AG10803 (cell line): ENCODE data around the gene TENT4B.
A peak's percentile ranks its signal among the peaks of the same experiment; 100 is the strongest.

ENCODE experiments used
- DNase-seq: peaks from one replicate; pipeline ENCODE4 v3.0.0; 2010; ENCODE audit warnings: low read depth
- H3K4me3 ChIP-seq: 2 replicates; pipeline ENCODE4 v1.5.1; 2011; ENCODE audit warnings: mild to moderate bottlenecking, low read length, control low read depth
- TF ChIP-seq, protein P1 (sequence below): conservative IDR thresholded peaks from 2 replicates; pipeline ENCODE4 v1.5.1; 2011; ENCODE audit warnings: mild to moderate bottlenecking, low read length, control low read depth, inconsistent platforms

TENT4B gene

DNA sequence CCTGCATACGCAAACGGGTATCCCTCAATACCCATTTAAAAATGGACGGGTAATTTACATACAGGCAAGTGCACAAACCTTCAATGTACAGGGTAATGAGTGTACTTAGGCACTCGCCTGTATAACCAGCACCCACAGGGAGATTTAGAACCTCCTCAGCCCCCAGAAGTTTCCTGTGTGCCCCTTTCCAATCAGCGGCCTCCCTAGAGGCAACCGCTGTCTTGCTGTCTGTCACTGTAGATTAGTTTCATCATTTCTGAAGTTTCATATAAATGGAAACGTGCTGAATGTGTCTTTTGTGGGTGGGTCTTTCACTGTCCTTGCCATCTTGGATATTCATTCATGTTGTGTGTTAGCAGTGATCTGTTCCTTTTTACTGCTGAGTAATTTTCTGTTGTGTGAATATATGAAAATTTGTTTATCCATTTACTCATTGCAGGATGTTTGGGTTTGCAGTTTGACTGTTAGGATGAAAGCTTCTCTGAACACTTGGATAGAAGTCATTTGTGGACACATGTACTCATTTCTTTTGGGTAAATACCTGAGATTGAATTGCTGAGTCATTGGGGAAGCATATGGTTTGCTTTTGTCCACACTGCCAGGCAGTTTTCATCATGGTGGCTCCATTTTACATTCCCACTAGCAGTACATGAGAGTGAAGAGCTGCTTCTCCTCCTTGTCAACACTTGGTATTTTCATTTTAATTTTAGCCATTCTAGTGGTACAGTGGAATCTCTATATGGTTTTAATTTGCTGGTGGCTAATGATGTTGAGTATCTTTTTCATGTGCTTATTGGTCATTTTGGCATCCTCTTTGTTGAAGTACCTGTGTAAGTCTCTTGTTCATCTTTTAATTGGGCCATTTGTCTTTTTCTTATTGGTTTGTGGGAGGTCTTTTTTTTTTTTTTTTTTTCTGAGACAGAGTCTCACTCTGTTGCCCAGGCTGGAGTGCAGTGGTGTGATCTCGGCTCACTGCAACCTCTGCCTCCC, 111.1 kb downstream of the TENT4B start:
- TF ChIP-seq, protein P1, sequence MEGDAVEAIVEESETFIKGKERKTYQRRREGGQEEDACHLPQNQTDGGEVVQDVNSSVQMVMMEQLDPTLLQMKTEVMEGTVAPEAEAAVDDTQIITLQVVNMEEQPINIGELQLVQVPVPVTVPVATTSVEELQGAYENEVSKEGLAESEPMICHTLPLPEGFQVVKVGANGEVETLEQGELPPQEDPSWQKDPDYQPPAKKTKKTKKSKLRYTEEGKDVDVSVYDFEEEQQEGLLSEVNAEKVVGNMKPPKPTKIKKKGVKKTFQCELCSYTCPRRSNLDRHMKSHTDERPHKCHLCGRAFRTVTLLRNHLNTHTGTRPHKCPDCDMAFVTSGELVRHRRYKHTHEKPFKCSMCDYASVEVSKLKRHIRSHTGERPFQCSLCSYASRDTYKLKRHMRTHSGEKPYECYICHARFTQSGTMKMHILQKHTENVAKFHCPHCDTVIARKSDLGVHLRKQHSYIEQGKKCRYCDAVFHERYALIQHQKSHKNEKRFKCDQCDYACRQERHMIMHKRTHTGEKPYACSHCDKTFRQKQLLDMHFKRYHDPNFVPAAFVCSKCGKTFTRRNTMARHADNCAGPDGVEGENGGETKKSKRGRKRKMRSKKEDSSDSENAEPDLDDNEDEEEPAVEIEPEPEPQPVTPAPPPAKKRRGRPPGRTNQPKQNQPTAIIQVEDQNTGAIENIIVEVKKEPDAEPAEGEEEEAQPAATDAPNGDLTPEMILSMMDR, result no peak
- peak; percentile 66 for DNase-seq

DNA sequence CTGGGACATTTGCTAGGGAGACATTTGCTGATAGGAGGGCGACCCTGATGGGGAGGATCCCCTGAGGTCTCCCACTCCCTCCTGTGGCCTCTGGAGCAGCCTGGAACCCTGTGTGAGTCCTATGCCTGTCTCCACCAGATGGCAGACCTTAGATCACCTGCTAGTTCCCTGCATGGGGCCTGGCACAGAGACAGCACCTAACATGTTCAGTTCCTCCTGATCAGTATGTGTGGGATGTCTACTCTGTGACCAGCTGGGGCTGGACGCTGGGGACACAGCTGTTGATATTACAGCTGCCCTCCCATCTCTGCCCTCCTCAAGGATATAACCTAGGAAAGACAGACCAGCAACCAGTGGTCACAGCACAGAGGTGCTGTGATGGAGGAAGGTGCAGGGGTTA, 112.2 kb downstream of the TENT4B start:
- TF ChIP-seq, protein P1, result peak; percentile 26
- no peak overlapping the region for H3K4me3 ChIP-seq
- no peak for DNase-seq

More for the DNA sequence above, 111.1 kb downstream of the TENT4B start:
- no peak overlapping the region for H3K4me3 ChIP-seq

DNA sequence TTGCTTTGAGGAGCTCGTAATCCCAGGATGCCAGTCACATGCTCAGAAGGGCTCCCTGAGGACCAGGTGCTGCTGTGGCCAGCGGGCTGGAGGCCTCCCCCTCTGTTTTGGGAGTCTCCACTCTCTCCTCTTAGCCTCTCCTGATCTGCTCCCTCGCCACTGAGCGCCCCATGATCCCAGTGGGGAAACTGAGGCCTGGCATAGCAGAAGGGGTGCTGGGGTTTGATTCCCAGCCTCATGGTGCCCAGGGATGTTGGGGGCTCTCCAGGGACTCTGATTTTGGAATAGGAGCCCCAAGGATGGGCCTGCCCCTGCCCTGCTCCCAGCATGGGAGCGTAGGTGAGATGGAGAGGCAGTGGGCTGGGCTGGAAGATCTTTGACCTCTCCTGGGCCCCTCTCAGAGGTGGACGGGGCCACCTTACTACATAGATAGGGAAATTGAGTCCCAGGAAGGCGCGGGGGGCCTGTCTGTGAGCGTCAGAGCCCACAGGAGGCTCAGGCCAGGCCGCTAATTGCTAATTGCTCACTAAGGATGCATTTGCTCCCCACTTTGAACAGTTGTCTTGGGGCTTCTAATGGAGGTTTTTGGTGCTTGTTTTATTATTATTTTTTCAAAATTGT, 112.7 kb downstream of the TENT4B start:
- TF ChIP-seq, protein P1, result no peak
- peak overlapping the region; percentile 64 for H3K4me3 ChIP-seq
- no peak for DNase-seq

DNA sequence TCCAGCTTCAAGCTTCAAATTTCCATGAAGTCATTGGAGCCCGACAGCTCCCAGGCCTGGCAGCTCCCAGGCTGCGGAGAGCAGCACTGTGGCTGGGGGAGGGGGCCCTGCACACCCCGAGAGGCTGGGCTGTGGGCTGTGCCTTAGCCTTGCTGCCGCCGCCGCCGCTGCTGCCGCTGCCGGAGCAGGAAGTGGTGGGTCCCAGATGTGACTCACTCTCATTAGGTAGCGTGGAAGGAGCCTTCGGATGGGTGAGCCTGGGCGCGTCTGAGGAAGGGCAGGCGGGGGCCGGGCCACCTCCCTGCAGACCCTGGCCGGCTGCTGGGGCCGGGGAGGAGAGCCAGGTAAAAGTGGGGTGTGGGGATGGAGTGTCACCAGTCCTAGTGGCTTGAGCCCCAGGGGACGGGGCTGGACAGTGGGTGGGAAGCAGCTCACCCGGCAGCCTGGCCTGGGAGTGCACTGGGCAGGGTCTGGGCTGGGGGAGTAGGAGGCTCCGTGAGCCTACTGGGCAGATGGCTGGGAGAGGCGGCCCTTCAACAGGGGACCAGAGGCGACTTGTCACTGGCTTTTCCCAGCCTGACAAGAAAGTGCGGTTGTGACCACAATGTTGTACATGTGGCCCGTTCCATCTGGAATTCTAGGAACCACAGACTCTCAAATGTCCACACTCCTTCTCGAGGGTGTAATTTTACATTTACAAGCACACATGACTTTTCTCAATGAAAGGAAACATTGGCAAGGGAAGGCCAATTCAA, 113.4 kb downstream of the TENT4B start, which contains the start of gene ADCY7:
Gene ADCY7, plus strand, starts transcription at position 215 of the 755 bp plus-strand sequence. CDS start 21,629 bp downstream, outside the sequence.
- TF ChIP-seq, protein P1, result no peak
- peak within 1 kb of the TSS; percentile 64 for H3K4me3 ChIP-seq
- peak; percentile 88 for DNase-seq

DNA sequence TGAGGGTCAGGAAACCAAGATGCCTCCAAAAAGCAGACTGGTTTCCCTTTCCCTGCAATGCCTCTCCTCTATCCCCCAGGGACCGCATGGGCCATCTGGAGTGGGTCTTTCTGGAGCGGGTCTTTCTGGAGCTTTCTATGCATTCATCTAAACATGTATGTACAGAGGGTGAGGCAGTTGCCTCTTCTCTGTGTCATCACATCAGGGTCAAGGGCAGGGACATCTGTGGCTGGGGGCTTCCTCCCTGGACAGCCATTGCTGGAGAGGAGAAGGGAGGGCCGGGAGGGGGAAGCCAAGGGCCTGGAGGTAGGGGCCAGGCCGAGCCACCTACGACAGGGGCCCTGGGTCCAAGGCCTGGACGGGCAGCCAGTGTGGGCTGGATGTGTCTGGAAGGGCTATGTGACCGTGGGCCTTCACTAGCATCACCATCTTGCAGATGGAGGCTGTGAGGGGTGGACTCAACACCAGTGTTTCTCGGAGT, 114.1 kb downstream of the TENT4B start:
- TF ChIP-seq, protein P1, result no peak
- H3K4me3 ChIP-seq, result peak overlapping the region; percentile 64
- DNase-seq, result no peak

DNA sequence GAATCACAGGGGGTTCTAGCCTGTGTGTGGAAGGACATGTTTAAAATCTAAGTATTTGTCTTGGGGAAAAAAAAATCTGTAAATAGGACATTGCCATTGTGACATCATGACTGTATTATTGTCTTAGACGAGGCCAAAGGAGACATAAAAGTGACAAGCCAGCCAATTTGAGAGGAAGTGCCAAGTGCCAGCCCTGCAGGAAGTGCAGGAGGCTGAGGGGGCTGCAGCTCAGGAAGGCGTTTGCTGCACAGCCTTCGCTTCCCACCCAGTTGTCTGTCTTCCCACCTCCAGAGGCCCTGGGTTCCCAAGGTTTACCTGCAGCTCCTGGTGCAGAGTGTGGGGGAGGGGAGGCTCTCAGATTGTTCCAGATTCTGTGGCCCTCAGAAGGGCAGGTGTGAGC, 114.5 kb downstream of the TENT4B start:
- TF ChIP-seq, protein P1, result no peak
- H3K4me3 ChIP-seq, result no peak overlapping the region
- DNase-seq, result no peak
